Tibial nerve (tissue), 4 donors: ENCODE results near the gene CTNND2.

Source experiments
- CTCF ChIP-seq, 5 experiments: fragments of 200-600 bp in 3 of 5; fragments of 450-650 bp in 2 of 5; sonication (generic) in 3 of 5; IDR thresholded peaks; one replicate each; pipeline ENCODE4 v1.5.1; 2016 to 2019; ENCODE audit warnings: antibody characterized with exemption in 5 of 5, mild to moderate bottlenecking in 3 of 5, moderate library complexity in 2 of 5
- EP300 ChIP-seq, 2 donors: sonication (generic); formaldehyde crosslinking; IDR thresholded peaks; one replicate each; pipeline ENCODE4 v1.6.1; 2017; ENCODE audit warnings: antibody characterized with exemption in 2 of 2, mild to moderate bottlenecking in 1 of 2
- POLR2A ChIP-seq, 2 donors: fragments of 450-650 bp; IDR thresholded peaks; one replicate each; pipeline ENCODE4 v1.6.1; 2017; ENCODE audit warnings: antibody characterized with exemption in 2 of 2, mild to moderate bottlenecking in 2 of 2, moderate library complexity in 2 of 2

DNA sequence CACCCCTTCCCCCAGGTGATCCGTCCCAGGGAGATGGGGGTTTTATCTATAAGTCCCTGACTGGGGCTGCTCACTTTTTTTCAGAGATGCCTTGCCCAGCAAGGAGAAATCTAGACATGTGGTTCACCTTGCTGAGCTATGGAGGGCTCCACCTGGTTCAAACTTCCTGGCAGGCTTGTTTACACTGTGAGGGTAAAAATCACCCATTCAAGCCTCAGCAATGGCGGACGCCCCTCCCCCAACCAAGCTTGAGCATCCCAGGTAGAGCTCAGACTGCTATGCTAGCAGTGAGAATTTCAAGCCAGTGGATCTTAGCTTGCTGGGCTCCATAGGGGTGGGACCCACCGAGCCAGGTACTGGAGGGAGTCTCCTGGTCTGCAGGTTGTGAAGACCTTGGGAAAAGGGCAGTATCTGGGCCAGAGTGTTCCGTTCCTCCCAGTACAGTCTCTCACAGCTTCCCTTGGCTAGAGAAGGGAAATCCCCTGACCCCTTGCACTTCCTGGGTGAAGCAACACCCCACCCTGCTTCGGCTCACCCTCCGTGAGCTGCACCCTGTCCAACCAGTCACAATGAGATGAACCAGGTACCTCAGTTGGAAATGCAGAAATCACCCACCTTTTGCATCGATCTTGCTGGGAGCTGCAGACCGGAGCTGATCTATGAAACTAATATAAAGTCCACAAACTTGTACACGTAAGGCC is 231.7 kb downstream of the CTNND2 start:
- TF ChIP-seq CTCF (IDR thresholded peaks at IDR 0.05) (no peak), EP300 (IDR thresholded peaks at IDR 0.05) (no peak), POLR2A (IDR thresholded peaks at IDR 0.05) (no peak)
